K562 (cell line): ENCODE results near the gene DLG3. TPM values are rescaled to one million over a fixed set of nuclear protein-coding genes. Genes with fewer than 3 reads are reported as not detected.

ENCODE experiments used
- AFF1 ChIP-seq, 2 experiments: fragments of 450-650 bp; IDR thresholded peaks; 2 replicates each; pipeline ENCODE4 v1.6.1; 2018; ENCODE audit warnings: mild to moderate bottlenecking in 2 of 2, low read depth in 1 of 2; ENCODE audit not compliant: partially characterized antibody in 2 of 2
- BCLAF1 ChIP-seq, 2 experiments: fragments of 450-650 bp in 1 of 2; IDR thresholded peaks; 2 replicates each; pipeline ENCODE4 v1.6.1; 2011 to 2017; ENCODE audit warnings: low read depth in 2 of 2, antibody characterized with exemption in 1 of 2, borderline replicate concordance in 1 of 2, low read length in 1 of 2, mild to moderate bottlenecking in 1 of 2, mixed read lengths in 1 of 2; ENCODE audit not compliant: control insufficient read depth in 1 of 2
- BCOR ChIP-seq: fragments of 450-650 bp; IDR thresholded peaks from 2 replicates; pipeline ENCODE4 v1.6.1; 2016
- BRCA1 ChIP-seq, 2 experiments: fragments of 450-650 bp in 1 of 2; sonication (generic) in 1 of 2; formaldehyde crosslinking in 1 of 2; IDR thresholded peaks; 2 replicates each; pipeline versions ENCODE4 v1.5.0 to v1.6.1; 2017 to 2020; ENCODE audit warnings: mild to moderate bottlenecking in 1 of 2, missing genetic modification reagents in 1 of 2
- CHD1 ChIP-seq: fragments of 200-600 bp; sonication (generic); IDR thresholded peaks from one replicate; pipeline ENCODE4 v1.6.1; 2012; ENCODE audit warnings: mild to moderate bottlenecking, moderate library complexity, low read length, inconsistent platforms
- HNRNPK ChIP-seq: fragments of 200-400 bp; formaldehyde crosslinking; IDR thresholded peaks from one replicate; pipeline ENCODE4 v1.6.1; 2018; ENCODE audit warnings: mild to moderate bottlenecking, low read depth, low read length; ENCODE audit not compliant: poor library complexity, severe bottlenecking
- JUNB ChIP-seq: fragments of 450-650 bp; formaldehyde crosslinking; conservative IDR thresholded peaks from 2 replicates; pipeline ENCODE4 v1.4.0; 2020; ENCODE audit warnings: mild to moderate bottlenecking
- KAT7 ChIP-seq: sonication (generic); formaldehyde crosslinking; IDR thresholded peaks from 2 replicates; pipeline ENCODE4 v1.8.0; 2022; ENCODE audit warnings: missing genetic modification reagents, mild to moderate bottlenecking, borderline replicate concordance
- LCOR ChIP-seq: sonication (generic); formaldehyde crosslinking; IDR thresholded peaks from 2 replicates; pipeline ENCODE4 v1.8.0; 2022; ENCODE audit warnings: mild to moderate bottlenecking, missing genetic modification reagents
- POLR2AphosphoS2 ChIP-seq: IDR thresholded peaks from 2 replicates; pipeline ENCODE4 v1.6.1; 2012; ENCODE audit warnings: low read length, improper control_type of control experiment
- PRMT5 ChIP-seq: sonication (generic); formaldehyde crosslinking; IDR thresholded peaks from 2 replicates; pipeline ENCODE4 v1.5.0; 2020; ENCODE audit warnings: missing genetic modification reagents
- RBM22 ChIP-seq: fragments of 200-400 bp; formaldehyde crosslinking; IDR thresholded peaks from 2 replicates; pipeline ENCODE4 v1.6.1; 2018; ENCODE audit warnings: low read length, low read depth; ENCODE audit not compliant: poor library complexity, severe bottlenecking
- RBM25 ChIP-seq: fragments of 200-400 bp; formaldehyde crosslinking; IDR thresholded peaks from 2 replicates; pipeline ENCODE4 v1.6.1; 2018; ENCODE audit warnings: low read length, low read depth, moderate library complexity; ENCODE audit not compliant: severe bottlenecking
- SMARCB1 ChIP-seq: IDR thresholded peaks from 2 replicates; pipeline ENCODE4 v1.6.1; 2011; ENCODE audit warnings: improper control_type of control experiment, low read depth; ENCODE audit not compliant: insufficient read length
- THRB ChIP-seq: fragments of 450-650 bp; formaldehyde crosslinking; conservative IDR thresholded peaks from 2 replicates; pipeline ENCODE4 v1.4.0; 2022; ENCODE audit warnings: mild to moderate bottlenecking, missing genetic modification characterization
- ZFP36 ChIP-seq: fragments of 150-350 bp; IDR thresholded peaks from 2 replicates; pipeline ENCODE4 v1.6.1; 2018; ENCODE audit warnings: low read length, low read depth; ENCODE audit not compliant: partially characterized antibody
- ZKSCAN1 ChIP-seq: fragments of 150-350 bp; IDR thresholded peaks from 2 replicates; pipeline ENCODE4 v1.6.1; 2016; ENCODE audit warnings: low read depth, low read length
- ZNF444 ChIP-seq: fragments of 250-450 bp; sonication (Bioruptor Pico); IDR thresholded peaks from 2 replicates; pipeline ENCODE4 v1.4.0; 2020; ENCODE audit warnings: mild to moderate bottlenecking, moderate library complexity
- ZNF586 ChIP-seq: fragments of 450-650 bp; formaldehyde crosslinking; conservative IDR thresholded peaks from 2 replicates; pipeline ENCODE4 v1.4.0; 2020; ENCODE audit warnings: mild to moderate bottlenecking, moderate library complexity
- ZNF589 ChIP-seq: fragments of 200-800 bp; sonication (Bioruptor generic); IDR thresholded peaks from 2 replicates; pipeline ENCODE4 v1.6.1; 2016; ENCODE audit warnings: low read depth, missing genetic modification characterization, missing compliant biosample characterization
- ZNF707 ChIP-seq: fragments of 250-450 bp; sonication (Bioruptor Pico); conservative IDR thresholded peaks from 2 replicates; pipeline ENCODE4 v1.8.0; 2022; ENCODE audit warnings: inconsistent platforms, mild to moderate bottlenecking, moderate library complexity
- polyA plus RNA-seq, 8 experiments: library from polyadenylated mRNA; depleted of rRNA in 4 of 8; stranded (reverse) in 5 of 8; unstranded in 3 of 8; fragments of >200 nt; fragmentation: Nextera tagmentation in 2 of 8; fragmentation: Illumina TruSeq in 1 of 8; extraction: Ambion mirVana in 2 of 8; extraction: Trizol in 1 of 8; gene quantifications; 2 replicates each; pipeline versions ENCODE4 v1.2.1 to v1.2.3, GENCODE V29; 2011 to 2014; ENCODE audit warnings: inconsistent platforms in 1 of 8, missing spikeins in 1 of 8
- total RNA-seq, 7 experiments: library from RNA; depleted of rRNA in 6 of 7; stranded (reverse); fragments of >200 nt in 6 of 7; fragmentation: Illumina TruSeq in 2 of 7; extraction: Trizol in 2 of 7; gene quantifications; 2 replicates each; pipeline versions ENCODE4 v1.2.1 to v1.2.3, GENCODE V29; 2011 to 2021; ENCODE audit warnings: low replicate concordance in 1 of 7

DLG3 gene
- total and polyA plus RNA-seq, 9 of the 15 experiments (the other 6 are each of a cell fraction or from before 2014, with no cell fraction given): 3.1 to 15.7 (median 8.8) TPM

- TF ChIP-seq AFF1 (IDR thresholded peaks at IDR 0.05; ENCODE audit: low read depth in 1 of 2, partially characterized antibody in 2 of 2): no peak
- TF ChIP-seq ZNF707: no peak
- TF ChIP-seq ZNF444: no peak
- TF ChIP-seq POLR2AphosphoS2: no peak
- TF ChIP-seq SMARCB1: peak; percentile 58
- TF ChIP-seq BCLAF1 (IDR thresholded peaks at IDR 0.05; ENCODE audit: borderline replicate concordance in 1 of 2, control insufficient read depth in 1 of 2, low read depth in 2 of 2, low read length in 1 of 2): no peak
- TF ChIP-seq THRB (CRISPR knock-in tag): no peak
- TF ChIP-seq RBM25: no peak
- TF ChIP-seq ZKSCAN1: no peak
- no peak for TF ChIP-seq RBM22
- no peak for TF ChIP-seq ZNF589
- TF ChIP-seq BRCA1 (IDR thresholded peaks at IDR 0.05): no peak
- no peak for TF ChIP-seq BRCA1 (CRISPR knock-in tag; IDR thresholded peaks at IDR 0.05)
- TF ChIP-seq PRMT5 (CRISPR knock-in tag): no peak
- TF ChIP-seq KAT7: no peak
- no peak for TF ChIP-seq CHD1
- TF ChIP-seq LCOR (CRISPR knock-in tag): no peak; the same call in 1 of the 2 replicates
- TF ChIP-seq JUNB (CRISPR knock-in tag): no peak
- no peak for TF ChIP-seq ZNF586 (CRISPR knock-in tag)
- no peak for TF ChIP-seq BCOR
- TF ChIP-seq HNRNPK: no peak
- TF ChIP-seq ZFP36: no peak
Observed at GRCh38 chrX:70433848-70434351, 10.7 kb upstream of the DLG3 start (continued).
